Osteocyte (in vitro differentiated cells): ENCODE data around the gene RCC1. TPM values are rescaled to one million over a fixed set of nuclear protein-coding genes. Genes with fewer than 3 reads are reported as not detected.
A peak's percentile ranks its signal among the peaks of the same experiment; 100 is the strongest.
"Not testable (repeated sequence)": the region's sequence is repeated elsewhere in the genome, so short reads cannot be mapped to it uniquely, and the experiment has no call there.

Source experiments
- DNase-seq: peaks from one replicate; pipeline ENCODE4 v3.0.0; 2021; ENCODE audit warnings: mixed read lengths; ENCODE audit not compliant: unreplicated experiment; ENCODE audit errors: extremely low spot score
- H3K27ac Mint-ChIP-seq: one replicate; pipeline ENCODE4 v1.8.0; 2021; ENCODE audit warnings: mild to moderate bottlenecking, mixed read lengths; ENCODE audit not compliant: unreplicated experiment
- H3K27me3 Mint-ChIP-seq: one replicate; pipeline ENCODE4 v1.8.0; 2021; ENCODE audit warnings: mixed read lengths; ENCODE audit not compliant: unreplicated experiment
- H3K36me3 Mint-ChIP-seq: one replicate; pipeline ENCODE4 v1.8.0; 2021; ENCODE audit warnings: mixed read lengths; ENCODE audit not compliant: unreplicated experiment
- H3K4me1 Mint-ChIP-seq: one replicate; pipeline ENCODE4 v1.8.0; 2021; ENCODE audit warnings: mixed read lengths; ENCODE audit not compliant: unreplicated experiment
- H3K4me3 Mint-ChIP-seq: one replicate; pipeline ENCODE4 v1.8.0; 2021; ENCODE audit warnings: mild to moderate bottlenecking, moderate library complexity, mixed read lengths; ENCODE audit not compliant: unreplicated experiment
- H3K9me3 Mint-ChIP-seq: one replicate; pipeline ENCODE4 v1.8.0; 2021; ENCODE audit warnings: mixed read lengths; ENCODE audit not compliant: unreplicated experiment
- total RNA-seq: library from RNA; stranded (reverse); gene quantifications from 2 replicates; pipeline ENCODE4 v1.2.1, GENCODE V29; 2021
- TF ChIP-seq, protein P1 (sequence below): fragments of 200-600 bp; sonication (generic); IDR thresholded peaks from 2 replicates; pipeline ENCODE4 v1.5.0; 2021; ENCODE audit warnings: antibody characterized with exemption, mild to moderate bottlenecking, moderate library complexity

The RCC1 gene
- total RNA-seq, 1 donor from 2014 or later = 22.9 TPM

- Mint-ChIP-seq H3K36me3 (peaks cover 23% of the 10 kb centered on the region), H3K4me3 (peak overlapping the region; percentile 90), H3K9me3 (no peaks in the 10 kb centered on the region), H3K4me1 (peaks cover 25% of the 10 kb centered on the region), H3K27ac (peak overlapping the region; percentile 88), H3K27me3 (no peaks in the 10 kb centered on the region)
- peak; percentile 98 for DNase-seq
- TF ChIP-seq, protein P1, sequence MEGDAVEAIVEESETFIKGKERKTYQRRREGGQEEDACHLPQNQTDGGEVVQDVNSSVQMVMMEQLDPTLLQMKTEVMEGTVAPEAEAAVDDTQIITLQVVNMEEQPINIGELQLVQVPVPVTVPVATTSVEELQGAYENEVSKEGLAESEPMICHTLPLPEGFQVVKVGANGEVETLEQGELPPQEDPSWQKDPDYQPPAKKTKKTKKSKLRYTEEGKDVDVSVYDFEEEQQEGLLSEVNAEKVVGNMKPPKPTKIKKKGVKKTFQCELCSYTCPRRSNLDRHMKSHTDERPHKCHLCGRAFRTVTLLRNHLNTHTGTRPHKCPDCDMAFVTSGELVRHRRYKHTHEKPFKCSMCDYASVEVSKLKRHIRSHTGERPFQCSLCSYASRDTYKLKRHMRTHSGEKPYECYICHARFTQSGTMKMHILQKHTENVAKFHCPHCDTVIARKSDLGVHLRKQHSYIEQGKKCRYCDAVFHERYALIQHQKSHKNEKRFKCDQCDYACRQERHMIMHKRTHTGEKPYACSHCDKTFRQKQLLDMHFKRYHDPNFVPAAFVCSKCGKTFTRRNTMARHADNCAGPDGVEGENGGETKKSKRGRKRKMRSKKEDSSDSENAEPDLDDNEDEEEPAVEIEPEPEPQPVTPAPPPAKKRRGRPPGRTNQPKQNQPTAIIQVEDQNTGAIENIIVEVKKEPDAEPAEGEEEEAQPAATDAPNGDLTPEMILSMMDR = peak; percentile 15
Observed at GRCh38 chr1:28581531-28582247, 75.8 kb downstream of the RCC1 start.

DNA sequence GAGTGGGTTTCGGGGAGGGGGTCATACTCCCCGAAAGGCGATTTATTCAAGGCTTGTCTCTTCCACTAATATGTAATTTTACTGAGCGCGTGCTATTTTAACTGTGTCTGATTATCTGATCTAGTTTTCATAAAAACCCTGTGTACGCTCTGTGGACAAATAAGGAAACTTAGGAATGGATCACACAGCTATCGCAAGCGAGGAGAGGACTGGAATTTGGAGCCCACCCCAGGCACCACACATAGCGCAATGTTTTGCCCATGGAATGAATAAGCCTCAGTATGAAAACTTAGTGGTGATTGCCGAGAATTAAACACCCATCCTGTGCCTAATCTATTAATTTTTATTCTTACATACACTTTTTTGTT is 76.4 kb downstream of the RCC1 start:
- Mint-ChIP-seq H3K27ac (peak overlapping the region; percentile 88), H3K4me3 (peak overlapping the region; percentile 90), H3K27me3 (no peaks in the 10 kb centered on the region), H3K9me3 (no peaks in the 10 kb centered on the region), H3K4me1 (peaks cover 25% of the 10 kb centered on the region), H3K36me3 (peaks cover 23% of the 10 kb centered on the region)
- TF ChIP-seq, protein P1 = no peak
- DNase-seq = no peak

DNA sequence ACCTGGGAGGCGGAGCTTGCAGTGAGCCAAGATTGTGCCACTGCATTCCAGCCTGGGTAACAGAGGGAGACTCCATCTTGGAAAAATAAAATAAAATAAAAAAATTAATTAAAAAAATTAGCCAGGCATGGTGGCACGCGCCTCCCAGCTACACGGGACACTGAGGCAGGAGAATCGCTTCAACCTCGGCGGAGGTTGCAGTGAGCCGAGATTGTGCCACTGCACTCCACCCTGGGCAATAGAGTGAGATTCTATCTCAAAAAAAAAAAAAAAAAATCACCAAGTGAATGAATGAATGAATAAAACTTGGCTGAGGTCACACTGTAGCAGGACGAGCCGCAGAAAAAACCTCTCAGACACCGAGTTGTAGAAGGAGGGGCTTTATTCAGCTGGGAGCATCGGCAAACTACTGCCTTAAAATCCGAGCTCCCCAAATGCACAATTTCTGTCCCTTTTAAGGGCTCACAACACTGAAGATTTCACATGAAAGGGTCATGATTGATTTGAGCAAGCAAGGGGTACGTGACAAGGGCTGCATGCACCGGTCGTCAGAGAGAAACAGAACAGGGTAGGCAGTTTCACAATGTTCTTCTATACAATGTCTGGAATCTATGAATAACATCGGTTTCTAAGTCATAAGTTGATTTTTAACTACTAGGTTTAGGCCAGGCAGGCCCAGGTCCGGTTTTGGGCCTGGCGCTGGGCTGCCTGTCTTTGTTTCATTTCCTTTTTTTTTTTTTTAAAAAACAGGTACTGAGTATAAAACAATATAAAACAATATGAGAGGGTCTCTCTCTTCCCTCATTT is 80.9 kb downstream of the RCC1 start:
- H3K4me3 Mint-ChIP-seq, H3K36me3 Mint-ChIP-seq, H3K9me3 Mint-ChIP-seq, DNase-seq, H3K27ac Mint-ChIP-seq, H3K27me3 Mint-ChIP-seq: not testable (repeated sequence)
- peaks cover 17% of the 10 kb centered on the region for H3K4me1 Mint-ChIP-seq

Other genes with a start within 250 kb of the RCC1 start
- 31.8 and 32.1 TPM in 2 replicates for gene SESN2, start 246.5 kb upstream of the RCC1 start, total RNA-seq
- gene MED18, start 177.0 kb upstream of the RCC1 start, total RNA-seq = 13.8 and 16.5 TPM in 2 replicates
- gene PHACTR4, start 136.3 kb upstream of the RCC1 start, total RNA-seq = 55.6 and 56.0 TPM in 2 replicates
- 21.2 and 23.3 TPM in 2 replicates for gene TRNAU1AP, start 47.0 kb downstream of the RCC1 start, total RNA-seq
- 0.56 and 1.6 TPM in 2 replicates for gene RAB42, start 86.2 kb downstream of the RCC1 start, total RNA-seq
- gene TAF12, start 137.0 kb downstream of the RCC1 start, total RNA-seq = 21.7 and 22.6 TPM in 2 replicates
- not detected in 2 replicates for gene RNU11, start 142.6 kb downstream of the RCC1 start, total RNA-seq
- gene GMEB1, start 162.7 kb downstream of the RCC1 start, total RNA-seq = 17.1 and 17.9 TPM in 2 replicates
- 82.6 and 83.7 TPM in 2 replicates for gene YTHDF2, start 230.9 kb downstream of the RCC1 start, total RNA-seq